GM23338 (cell line): ENCODE data around the gene HOXA11.

Experiments
- CREB1 ChIP-seq: fragments of 250-450 bp; sonication (Bioruptor Pico); IDR thresholded peaks from 2 replicates; pipeline ENCODE4 v1.5.0; 2020; ENCODE audit warnings: low read depth, mild to moderate bottlenecking, moderate library complexity
- CTCF ChIP-seq, 2 experiments: fragments of 200-600 bp in 1 of 2; sonication (generic) in 1 of 2; conservative IDR thresholded peaks; 2 replicates each; pipeline versions ENCODE4 v1.5.1 to v1.6.1; 2016 to 2017; ENCODE audit warnings: antibody characterized with exemption in 2 of 2, low read depth in 2 of 2, mild to moderate bottlenecking in 2 of 2, moderate library complexity in 1 of 2
- ETS1 ChIP-seq: IDR thresholded peaks from 2 replicates; pipeline ENCODE4 v1.6.1; 2016; ENCODE audit warnings: antibody characterized with exemption
- EZH2 ChIP-seq: fragments of 200-600 bp; sonication (generic); IDR thresholded peaks from one replicate; pipeline ENCODE4 v1.8.0; 2017; ENCODE audit warnings: antibody characterized with exemption, mild to moderate bottlenecking, low read depth; ENCODE audit not compliant: unreplicated experiment
- EZH2phosphoT487 ChIP-seq: fragments of 200-600 bp; sonication (generic); IDR thresholded peaks from one replicate; pipeline ENCODE4 v1.8.1; 2018; ENCODE audit warnings: antibody characterized with exemption; ENCODE audit not compliant: unreplicated experiment
- NANOG ChIP-seq: IDR thresholded peaks from 2 replicates; pipeline ENCODE4 v1.6.1; 2016; ENCODE audit warnings: antibody characterized with exemption, borderline replicate concordance
- POLR2AphosphoS5 ChIP-seq: IDR thresholded peaks from 2 replicates; pipeline ENCODE4 v1.6.1; 2016; ENCODE audit warnings: antibody characterized with exemption, low read depth
- REST ChIP-seq: IDR thresholded peaks from one replicate; pipeline ENCODE4 v1.6.1; 2018; ENCODE audit warnings: antibody characterized with exemption; ENCODE audit not compliant: unreplicated experiment
- STAT1 ChIP-seq: IDR thresholded peaks from one replicate; pipeline ENCODE4 v1.6.1; 2016; ENCODE audit warnings: antibody characterized with exemption; ENCODE audit not compliant: unreplicated experiment

GRCh38 chr7:27148756-27149641 is 36.0 kb downstream of the HOXA11 start:
- TF ChIP-seq EZH2phosphoT487 (peak; percentile 60), CTCF (conservative IDR thresholded peaks at IDR 0.05; ENCODE audit: low read depth in 2 of 2) (no peak), NANOG (no peak), REST (no peak), POLR2AphosphoS5 (no peak), CREB1 (CRISPR knock-in tag) (no peak), ETS1 (no peak), STAT1 (no peak), EZH2 (peak; percentile 92)
